K562 treated with DMSO at 1 percent for 4 hours (cell line): ENCODE measurements around the gene C11orf42. TPM values are rescaled to one million over a fixed set of nuclear protein-coding genes. Genes with fewer than 3 reads are reported as not detected.

Experiments used
- total RNA-seq: library from RNA; unstranded; fragments of 300-600 nt; gene quantifications from 2 replicates; pipeline ENCODE4 v1.2.3, GENCODE V29; 2022; ENCODE audit not compliant: insufficient read depth

The C11orf42 gene
- not detected in 2 replicates for total RNA-seq

GRCh38 chr11:6205366-6205765, at the start of gene C11orf42:
Gene C11orf42, plus strand, starts transcription at chr11:6205557. Its CDS starts 59 bp downstream, at chr11:6205616.

GRCh38 chr11:6170226-6170625, 35.1 kb upstream of the C11orf42 start, which contains the start of gene OR52B2:
Gene OR52B2, minus strand, starts transcription at chr11:6170326. Its CDS starts 0 bp downstream, at chr11:6170326.

DNA sequence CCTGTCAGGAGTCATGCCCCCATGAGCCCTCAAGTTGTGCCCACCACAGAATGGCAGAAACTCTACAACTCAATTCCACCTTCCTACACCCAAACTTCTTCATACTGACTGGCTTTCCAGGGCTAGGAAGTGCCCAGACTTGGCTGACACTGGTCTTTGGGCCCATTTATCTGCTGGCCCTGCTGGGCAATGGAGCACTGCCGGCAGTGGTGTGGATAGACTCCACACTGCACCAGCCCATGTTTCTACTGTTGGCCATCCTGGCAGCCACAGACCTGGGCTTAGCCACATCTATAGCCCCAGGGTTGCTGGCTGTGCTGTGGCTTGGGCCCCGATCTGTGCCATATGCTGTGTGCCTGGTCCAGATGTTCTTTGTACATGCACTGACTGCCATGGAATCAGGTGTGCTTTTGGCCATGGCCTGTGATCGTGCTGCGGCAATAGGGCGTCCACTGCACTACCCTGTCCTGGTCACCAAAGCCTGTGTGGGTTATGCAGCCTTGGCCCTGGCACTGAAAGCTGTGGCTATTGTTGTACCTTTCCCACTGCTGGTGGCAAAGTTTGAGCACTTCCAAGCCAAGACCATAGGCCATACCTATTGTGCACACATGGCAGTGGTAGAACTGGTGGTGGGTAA, 6.1 kb upstream of the C11orf42 start, which contains the start of gene OR52W1:
TSS of gene OR52W1 (plus strand) at position 51 of the 637 bp plus-strand sequence. CDS start at position 51, 0 bp downstream.

DNA sequence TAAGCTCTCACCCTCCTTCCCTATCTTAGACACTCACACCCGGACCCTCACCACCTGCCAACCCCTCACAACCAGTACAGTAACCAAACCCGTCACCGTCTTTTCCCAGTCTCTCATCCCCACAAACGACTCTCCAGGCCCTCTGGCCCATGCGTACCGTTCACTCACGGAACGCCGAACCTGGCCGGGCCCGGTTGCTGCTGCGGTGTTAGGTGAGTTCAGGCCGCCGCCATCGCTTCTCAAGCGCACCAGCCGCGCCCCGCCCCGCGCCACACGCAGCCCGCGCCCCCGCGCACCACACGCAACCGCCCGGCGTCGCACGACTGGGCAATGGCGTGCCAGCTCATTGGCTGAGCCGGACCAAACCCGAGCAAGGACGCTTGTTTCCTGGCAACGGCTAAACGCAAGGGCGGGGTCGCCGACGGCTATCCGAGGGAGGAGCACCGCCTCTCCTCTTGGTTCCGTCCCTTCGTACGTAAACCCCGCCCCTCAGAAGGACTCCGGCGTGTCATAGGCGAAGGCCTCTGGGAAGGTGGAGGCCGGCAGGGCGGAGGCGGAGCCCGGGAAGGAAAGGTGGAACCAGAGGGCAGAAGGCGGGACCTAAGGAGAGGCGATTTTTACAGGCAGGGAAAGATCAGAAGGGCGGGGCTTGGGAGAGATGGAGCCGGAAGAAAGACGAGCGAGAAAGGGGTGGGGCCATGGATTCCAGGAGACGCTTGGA, 29.2 kb downstream of the C11orf42 start, which contains the start of gene FHIP1B:
TSS of gene FHIP1B (minus strand) at position 250 of the 721 bp plus-strand sequence. CDS start 10,120 bp downstream, outside the sequence.

GRCh38 chr11:6238902-6239301, 33.5 kb downstream of the C11orf42 start, which contains the start of gene CNGA4:
Gene CNGA4, plus strand, starts transcription at chr11:6239089. Its CDS starts 118 bp downstream, at chr11:6239207.

Other genes with a start within 250 kb of the C11orf42 start
- not detected in 2 replicates for gene OR56A5, start 237.1 kb upstream of the C11orf42 start, total RNA-seq
- not detected in 2 replicates for gene OR52L1, start 218.6 kb upstream of the C11orf42 start, total RNA-seq
- gene OR56A4, start 198.6 kb upstream of the C11orf42 start, total RNA-seq = not detected in 2 replicates
- gene OR56A1, start 174.8 kb upstream of the C11orf42 start, total RNA-seq = not detected in 2 replicates
- gene OR56B4, start 97.9 kb upstream of the C11orf42 start, total RNA-seq = not detected in 2 replicates
- not detected in 2 replicates for gene OR52B2, start 35.2 kb upstream of the C11orf42 start, total RNA-seq
- not detected in 2 replicates for gene OR52W1, start 6.3 kb upstream of the C11orf42 start, total RNA-seq
- gene FHIP1B, start 29.1 kb downstream of the C11orf42 start, total RNA-seq = 18.7 and 20.5 TPM in 2 replicates
- gene CNGA4, start 33.5 kb downstream of the C11orf42 start, total RNA-seq = not detected in 2 replicates
- gene CCKBR, start 54.3 kb downstream of the C11orf42 start, total RNA-seq = not detected in 2 replicates
- not detected in 2 replicates for gene CAVIN3, start 114.9 kb downstream of the C11orf42 start, total RNA-seq
- gene SMPD1, start 184.9 kb downstream of the C11orf42 start, total RNA-seq = 28.6 and 35.2 TPM in 2 replicates
- gene APBB1, start 213.5 kb downstream of the C11orf42 start, total RNA-seq = 1.3 and 1.5 TPM in 2 replicates
- 1.7 and 3.1 TPM in 2 replicates for gene HPX, start 235.4 kb downstream of the C11orf42 start, total RNA-seq